Measurements from ENCODE around the gene RPS16. TPM values are rescaled to one million over a fixed set of nuclear protein-coding genes. Genes with fewer than 3 reads are reported as not detected.
A peak's percentile ranks its signal among the peaks of the same experiment; 100 is the strongest.

The RPS16 gene
- total and polyA plus RNA-seq, 9 of the 15 experiments (the other 6 are each of a cell fraction or from before 2014, with no cell fraction given) = 82.6 to 3,671 (median 2,204) TPM

- peaks cover 1% of the 10 kb centered on the region for H3K79me2 ChIP-seq (ENCODE audit: control insufficient read depth, insufficient read depth, low read length)
- no peak overlapping the region for H3K27ac ChIP-seq (ENCODE audit: extremely low read depth, low read depth, low read length)
- ATAC-seq = no peak
- H3K9me1 ChIP-seq (ENCODE audit: control insufficient read depth, insufficient read depth, low read length) = no peaks in the 10 kb centered on the region
- POLR2A ChIA-PET = interaction anchor here (0.6 to 1.3 kb wide), 3 partner anchors 22 to 372 kb away, joined by 3 read pairs; partner anchors contain the start of gene RPS16
- no TSS peak for BruUV-seq (replicated peaks)
- in situ Hi-C loops (cut with MboI) = no loop called here
- intact Hi-C loops (cut with micrococcal nuclease) = loop anchor here (2.0 kb wide), 1 partner anchor 57 kb away; the partner anchor contains the start of gene EID2B
- CTCF ChIA-PET (ENCODE audit: low intra/inter-chr PET ratio) = no interaction called here
- peaks cover 14 to 16% of the 10 kb centered on the region in 2 experiments; a peak in 4 of 5 replicates for H3K4me1 ChIP-seq (replicated peaks in 1 of 2; ENCODE audit: control insufficient read depth in 2 of 2, insufficient read depth in 2 of 2, low read length in 2 of 2)
- 100% methylated on average over 1 of the region's 2 CpGs for WGBS (ENCODE audit: insufficient coverage, low coverage, missing lambda C conversion rate)
- H3K4me3 ChIP-seq = no peak overlapping the region
- peak overlapping the region in 1 of 2 experiments; percentile 24; a peak in 1 of 4 replicates for H3K9ac ChIP-seq (ENCODE audit: insufficient read depth in 1 of 2, low read depth in 2 of 2, low read length in 2 of 2)
- FAIRE-seq = no peak
- no peak for DNase-seq (ENCODE audit: extremely low read depth in 1 of 4, low spot score in 3 of 4)
- H2AFZ ChIP-seq (ENCODE audit: low read depth, low read length) = no peak overlapping the region
- H3K4me2 ChIP-seq (ENCODE audit: insufficient read depth, low read length) = no peak overlapping the region
- H3K9me3 ChIP-seq (replicated peaks; ENCODE audit: control insufficient read depth, insufficient read depth, low read depth, low read length) = no peaks in the 10 kb centered on the region
- H3K27me3 ChIP-seq (ENCODE audit: control insufficient read depth in 2 of 2, insufficient read depth in 2 of 2, low read length in 2 of 2) = no peaks in the 10 kb centered on the region
- no peaks in the 10 kb centered on the region; the same call in 1 of the 2 replicates for H4K20me1 ChIP-seq (replicated peaks; ENCODE audit: control insufficient read depth, insufficient read depth, low read length)
- peaks cover 61% of the 10 kb centered on the region for H3K36me3 ChIP-seq (ENCODE audit: control insufficient read depth, insufficient read depth, low read length)
- no peak for TF ChIP-seq CHCHD3 (CRISPR knock-in tag; IDR thresholded peaks at IDR 0.05)
- no peak for TF ChIP-seq ZNF41 (CRISPR knock-in tag; conservative IDR thresholded peaks at IDR 0.05)
- no peak for TF ChIP-seq HDAC6 (IDR thresholded peaks at IDR 0.05; ENCODE audit: low read depth, low read length)
- TF ChIP-seq TEAD4 (IDR thresholded peaks at IDR 0.05; ENCODE audit: low read length) = no peak
- TF ChIP-seq TEAD4 (CRISPR knock-in tag; IDR thresholded peaks at IDR 0.05; ENCODE audit: borderline replicate concordance) = no peak
- no peak for TF ChIP-seq FOXA1 (IDR thresholded peaks at IDR 0.05; ENCODE audit: borderline replicate concordance)
- no peak for TF ChIP-seq CREB1 (IDR thresholded peaks at IDR 0.05)
- no peak for TF ChIP-seq CREB1 (CRISPR knock-in tag; IDR thresholded peaks at IDR 0.05)
- no peak for TF ChIP-seq CREB3 (tag; conservative IDR thresholded peaks at IDR 0.05; ENCODE audit: low read depth)
- no peak for TF ChIP-seq POLR2B (IDR thresholded peaks at IDR 0.05; ENCODE audit: low read depth, partially characterized antibody)
- no peak for TF ChIP-seq ATF4 (CRISPR knock-in tag; IDR thresholded peaks at IDR 0.05)
- no peak for TF ChIP-seq CBX8 (IDR thresholded peaks at IDR 0.05; ENCODE audit: borderline replicate concordance, extremely low read depth, low read depth, low read length, poor library complexity, severe bottlenecking)
- no peak for TF ChIP-seq ZNF449 (CRISPR knock-in tag; IDR thresholded peaks at IDR 0.05)
- TF ChIP-seq KDM1A (IDR thresholded peaks at IDR 0.05) = no peak
- TF ChIP-seq CHD4 (IDR thresholded peaks at IDR 0.05; ENCODE audit: insufficient read depth, insufficient replicate concordance, low read depth, low read length, poor library complexity, severe bottlenecking) = no peak
- TF ChIP-seq CBX5 (IDR thresholded peaks at IDR 0.05; ENCODE audit: borderline replicate concordance, low read depth) = no peak
- no peak for TF ChIP-seq HOXB6 (CRISPR knock-in tag; IDR thresholded peaks at IDR 0.05; ENCODE audit: borderline replicate concordance)
- TF ChIP-seq ZNF57 (CRISPR knock-in tag; IDR thresholded peaks at IDR 0.05) = no peak
- no peak for TF ChIP-seq ZNF232 (CRISPR knock-in tag; IDR thresholded peaks at IDR 0.05)
- TF ChIP-seq SMAD4 (CRISPR knock-in tag; conservative IDR thresholded peaks at IDR 0.05) = no peak
Measured at GRCh38 chr19:39475748-39476147, 40.0 kb upstream of the RPS16 start.

Data from K562 (cell line).